ENCODE results near the gene ANKMY1. TPM values are rescaled to one million over a fixed set of nuclear protein-coding genes. Genes with fewer than 3 reads are reported as not detected.
A peak's percentile ranks its signal among the peaks of the same experiment; 100 is the strongest.

ANKMY1 gene
- total RNA-seq, 6 experiments from 2014 or later = 6.6 to 11.0 (median 9.0) TPM

- DNase-seq = peak in 2 of 3 donors; percentile 41 to 46
- intact Hi-C loops (cut with DNase I) = no loop called here
- TF ChIP-seq POLR2A (IDR thresholded peaks at IDR 0.05) = no peak
- TF ChIP-seq, protein P1, sequence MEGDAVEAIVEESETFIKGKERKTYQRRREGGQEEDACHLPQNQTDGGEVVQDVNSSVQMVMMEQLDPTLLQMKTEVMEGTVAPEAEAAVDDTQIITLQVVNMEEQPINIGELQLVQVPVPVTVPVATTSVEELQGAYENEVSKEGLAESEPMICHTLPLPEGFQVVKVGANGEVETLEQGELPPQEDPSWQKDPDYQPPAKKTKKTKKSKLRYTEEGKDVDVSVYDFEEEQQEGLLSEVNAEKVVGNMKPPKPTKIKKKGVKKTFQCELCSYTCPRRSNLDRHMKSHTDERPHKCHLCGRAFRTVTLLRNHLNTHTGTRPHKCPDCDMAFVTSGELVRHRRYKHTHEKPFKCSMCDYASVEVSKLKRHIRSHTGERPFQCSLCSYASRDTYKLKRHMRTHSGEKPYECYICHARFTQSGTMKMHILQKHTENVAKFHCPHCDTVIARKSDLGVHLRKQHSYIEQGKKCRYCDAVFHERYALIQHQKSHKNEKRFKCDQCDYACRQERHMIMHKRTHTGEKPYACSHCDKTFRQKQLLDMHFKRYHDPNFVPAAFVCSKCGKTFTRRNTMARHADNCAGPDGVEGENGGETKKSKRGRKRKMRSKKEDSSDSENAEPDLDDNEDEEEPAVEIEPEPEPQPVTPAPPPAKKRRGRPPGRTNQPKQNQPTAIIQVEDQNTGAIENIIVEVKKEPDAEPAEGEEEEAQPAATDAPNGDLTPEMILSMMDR (IDR thresholded peaks at IDR 0.05) = no peak
- H3K36me3 ChIP-seq = no peaks in the 10 kb centered on the region
- H3K27me3 ChIP-seq = no peaks in the 10 kb centered on the region
- no peaks in the 10 kb centered on the region for H3K9me3 ChIP-seq
- WGBS (ENCODE audit: insufficient coverage, low coverage, low lambda C conversion rate, missing lambda C conversion rate) = no CpG with 5 or more reads among the region's 28 CpGs
- no peak overlapping the region for H3K4me3 ChIP-seq
- no peaks in the 10 kb centered on the region for H3K4me1 ChIP-seq
- H3K27ac ChIP-seq = no peak overlapping the region
- no peak for ATAC-seq
Measured at GRCh38 chr2:240465765-240466578, 91.8 kb downstream of the ANKMY1 start.

- TF ChIP-seq POLR2A (IDR thresholded peaks at IDR 0.05) = no peak
- TF ChIP-seq, protein P1 (IDR thresholded peaks at IDR 0.05) = no peak
- Histone ChIP-seq H3K4me1 (no peaks in the 10 kb centered on the region), H3K4me3 (no peak overlapping the region), H3K36me3 (no peaks in the 10 kb centered on the region), H3K27me3 (no peaks in the 10 kb centered on the region), H3K9me3 (no peaks in the 10 kb centered on the region), H3K27ac (no peak overlapping the region)
- no peak for ATAC-seq
- WGBS (ENCODE audit: insufficient coverage, low coverage, low lambda C conversion rate, missing lambda C conversion rate) = no CpG with 5 or more reads among the region's 22 CpGs
- DNase-seq = peak in 1 of 3 donors; percentile 56
- intact Hi-C loops (cut with DNase I) = no loop called here
Measured at GRCh38 chr2:240465268-240465764, 92.5 kb downstream of the ANKMY1 start.

GRCh38 chr2:240464514-240465241, 93.1 kb downstream of the ANKMY1 start:
- no peak overlapping the region for H3K27ac ChIP-seq
- no peaks in the 10 kb centered on the region for H3K36me3 ChIP-seq
- H3K27me3 ChIP-seq = no peaks in the 10 kb centered on the region
- TF ChIP-seq, protein P1 (IDR thresholded peaks at IDR 0.05) = no peak
- no peak for TF ChIP-seq POLR2A (IDR thresholded peaks at IDR 0.05)
- DNase-seq (peak in 2 of 3 donors; percentile 44 to 45), ATAC-seq (no peak)
- 0% methylated on average over 1 of the region's 43 CpGs for WGBS (ENCODE audit: insufficient coverage, low coverage, low lambda C conversion rate, missing lambda C conversion rate)
- no peaks in the 10 kb centered on the region for H3K9me3 ChIP-seq
- intact Hi-C loops (cut with DNase I) = no loop called here
- no peak overlapping the region for H3K4me3 ChIP-seq
- no peaks in the 10 kb centered on the region for H3K4me1 ChIP-seq

GRCh38 chr2:240463866-240464481, 93.8 kb downstream of the ANKMY1 start:
- 92% methylated on average over 2 of the region's 21 CpGs for WGBS (ENCODE audit: insufficient coverage, low coverage, low lambda C conversion rate, missing lambda C conversion rate)
- H3K4me3 ChIP-seq = no peak overlapping the region
- ATAC-seq (no peak), DNase-seq (peak in 2 of 3 donors; percentile 34 to 36)
- no peaks in the 10 kb centered on the region for H3K27me3 ChIP-seq
- H3K9me3 ChIP-seq = no peaks in the 10 kb centered on the region
- no peaks in the 10 kb centered on the region for H3K4me1 ChIP-seq
- no peak for TF ChIP-seq POLR2A (IDR thresholded peaks at IDR 0.05)
- TF ChIP-seq, protein P1 (IDR thresholded peaks at IDR 0.05) = no peak
- intact Hi-C loops (cut with DNase I) = no loop called here
- no peak overlapping the region for H3K27ac ChIP-seq
- no peaks in the 10 kb centered on the region for H3K36me3 ChIP-seq
